ENCODE measurements around the gene CDH8.

GRCh38 chr16:61890386-61890785 is 145.9 kb downstream of the CDH8 start:
- no peak for TF ChIP-seq CTCF (conservative IDR thresholded peaks at IDR 0.05 in 1 of 2, IDR thresholded peaks at IDR 0.05 in 1 of 2; ENCODE audit: low read depth in 1 of 2, low read length in 2 of 2)
- no peak for TF ChIP-seq EZH2 (IDR thresholded peaks at IDR 0.05; ENCODE audit: low read length, missing control alignments)
